Measurements from ENCODE around the gene SLU7. TPM values are rescaled to one million over a fixed set of nuclear protein-coding genes. Genes with fewer than 3 reads are reported as not detected.

Gene SLU7
- total RNA-seq: 46.3 TPM

- DNase-seq: peak; percentile 81
Observed at GRCh38 chr5:160418561-160419457, at the start of gene SLU7. Gene SLU7, minus strand, starts transcription at chr5:160419081. Its CDS starts 3,787 bp downstream, at chr5:160415294.

- DNase-seq: no peak
Observed at GRCh38 chr5:160468363-160468975, 49.6 kb upstream of the SLU7 start.

GRCh38 chr5:160467555-160468362, 48.9 kb upstream of the SLU7 start:
- no peak for DNase-seq

GRCh38 chr5:160466889-160467554, 48.1 kb upstream of the SLU7 start:
- DNase-seq: no peak

GRCh38 chr5:160466116-160466515, 47.2 kb upstream of the SLU7 start:
- no peak for DNase-seq

GRCh38 chr5:160464466-160464797, 45.6 kb upstream of the SLU7 start:
- DNase-seq: no peak

- DNase-seq: no peak
Observed at GRCh38 chr5:160463740-160464465, 45.0 kb upstream of the SLU7 start.

- no peak for DNase-seq
Observed at GRCh38 chr5:160463227-160463626, 44.3 kb upstream of the SLU7 start.

GRCh38 chr5:160462167-160462566, 43.3 kb upstream of the SLU7 start:
- no peak for DNase-seq

- no peak for DNase-seq
Observed at GRCh38 chr5:160461378-160461777, 42.5 kb upstream of the SLU7 start.

GRCh38 chr5:160460377-160461049, 41.6 kb upstream of the SLU7 start:
- no peak for DNase-seq

GRCh38 chr5:160458806-160459800, 40.2 kb upstream of the SLU7 start:
- no peak for DNase-seq

GRCh38 chr5:160457252-160457651, 38.4 kb upstream of the SLU7 start:
- DNase-seq: no peak

GRCh38 chr5:160456480-160457177, 37.7 kb upstream of the SLU7 start:
- no peak for DNase-seq

GRCh38 chr5:160455600-160455999, 36.7 kb upstream of the SLU7 start:
- DNase-seq: no peak

GRCh38 chr5:160453751-160454150, 34.9 kb upstream of the SLU7 start:
- no peak for DNase-seq

- DNase-seq: no peak
Observed at GRCh38 chr5:160452795-160453194, 33.9 kb upstream of the SLU7 start.

- no peak for DNase-seq
Observed at GRCh38 chr5:160452036-160452435, 33.2 kb upstream of the SLU7 start.

- DNase-seq: no peak
Observed at GRCh38 chr5:160451281-160451680, 32.4 kb upstream of the SLU7 start.
